HK-2 (cell line): Measurements from ENCODE around the gene BTLA.
"Not testable (repeated sequence)": the region's sequence is repeated elsewhere in the genome, so short reads cannot be mapped to it uniquely, and the experiment has no call there.

Source experiments
- DNase-seq: peaks from one replicate; pipeline ENCODE4 v3.0.0-alpha.2; 2018; ENCODE audit not compliant: unreplicated experiment

The BTLA gene

DNA sequence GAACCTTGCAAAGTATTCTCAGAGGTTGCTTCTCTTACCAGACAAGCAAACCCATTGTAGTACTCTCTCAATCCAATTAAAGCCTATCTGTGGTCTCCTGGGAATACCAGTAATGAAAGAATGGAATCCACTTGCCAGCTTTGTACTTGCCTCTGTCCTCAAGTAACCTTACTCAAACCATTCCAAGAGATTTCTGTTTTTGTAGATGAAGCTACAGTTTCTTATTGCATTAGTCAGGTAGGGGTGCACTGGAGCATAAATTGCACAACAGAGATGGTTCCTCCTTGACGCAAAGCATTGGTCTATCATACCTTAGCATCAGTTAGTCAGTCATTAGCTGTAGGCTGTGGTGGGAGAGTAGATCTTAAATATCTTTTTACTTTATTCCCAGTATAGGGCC is 52.9 kb downstream of the BTLA start:
- no peak for DNase-seq

DNA sequence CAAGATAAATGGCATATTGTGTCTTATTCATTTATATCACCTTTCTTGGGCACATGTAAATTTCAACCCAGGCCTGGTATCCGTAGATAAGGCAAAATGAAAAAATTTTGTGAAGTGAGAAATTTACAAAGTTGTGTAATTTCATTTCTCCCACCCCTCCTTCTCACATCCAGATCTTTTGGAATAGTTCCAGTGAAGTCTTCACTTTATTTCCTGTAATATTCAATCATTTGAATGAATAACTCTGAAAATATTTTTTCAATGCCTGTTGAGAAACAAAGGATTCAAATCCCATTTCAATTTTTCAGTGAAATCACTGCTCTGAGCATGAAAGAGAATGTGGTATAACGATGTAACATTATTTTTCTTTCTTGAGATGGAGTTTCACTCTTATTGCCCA is 53.4 kb downstream of the BTLA start:
- DNase-seq: no peak

DNA sequence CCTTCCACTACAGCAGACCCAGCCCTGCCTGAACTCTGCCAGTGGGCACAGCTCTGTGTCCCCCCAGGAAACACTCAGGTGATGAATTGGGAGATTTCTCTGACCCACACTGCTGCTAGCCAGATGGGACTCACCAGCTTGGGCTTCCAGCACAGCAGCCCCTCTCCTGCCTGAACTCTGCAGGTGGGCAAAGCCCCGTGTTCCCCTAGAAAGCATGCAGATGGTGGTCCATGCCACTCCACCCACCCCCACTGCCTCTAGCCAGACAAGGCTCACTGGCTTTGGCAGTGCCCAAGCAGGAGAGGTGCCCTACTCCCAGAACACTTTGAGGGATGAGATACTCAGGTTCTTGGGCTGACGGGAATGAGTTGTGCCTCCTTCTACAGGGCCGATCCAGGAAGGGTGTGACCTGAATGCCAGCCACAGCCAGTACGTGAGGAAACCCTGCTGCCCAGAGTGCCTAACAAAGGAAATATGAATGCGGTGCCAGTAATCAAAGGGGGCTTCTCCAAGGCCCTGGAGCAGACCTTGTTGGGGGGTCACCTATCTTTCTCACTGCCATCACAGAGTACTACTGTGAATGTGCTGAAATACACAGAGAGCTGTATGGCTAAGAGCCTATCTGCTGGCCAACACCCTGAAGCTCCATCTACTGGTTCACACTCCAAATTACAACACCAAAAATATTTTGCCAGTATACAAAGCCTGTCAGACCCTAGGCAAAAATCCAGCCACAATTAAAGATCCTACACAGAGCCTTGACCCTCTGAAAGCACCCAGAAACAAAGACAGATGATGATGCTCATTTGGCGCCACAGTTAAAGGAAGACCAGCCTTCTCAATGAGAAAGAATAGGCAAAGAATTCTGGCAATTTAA is 61.9 kb downstream of the BTLA start:
- no peak for DNase-seq

DNA sequence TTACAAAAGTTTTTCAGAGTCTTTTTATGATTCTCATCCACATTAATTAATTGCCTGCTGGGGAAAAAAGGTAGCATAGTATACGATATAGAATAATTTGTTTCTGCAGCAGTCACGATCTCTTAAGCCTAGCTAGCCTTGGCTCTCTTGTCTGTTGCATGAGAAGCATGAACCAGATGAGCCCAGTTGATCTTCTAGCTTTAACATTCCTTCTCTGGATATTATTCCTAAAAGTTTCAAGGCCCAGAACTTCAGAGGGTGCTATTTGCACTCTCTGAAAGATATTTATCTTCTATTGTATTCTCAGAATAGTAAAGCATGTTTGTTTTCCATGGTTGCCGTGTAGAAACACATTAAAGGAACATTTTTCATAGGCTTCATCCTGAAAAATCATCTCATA is 69.3 kb downstream of the BTLA start:
- DNase-seq: no peak

DNA sequence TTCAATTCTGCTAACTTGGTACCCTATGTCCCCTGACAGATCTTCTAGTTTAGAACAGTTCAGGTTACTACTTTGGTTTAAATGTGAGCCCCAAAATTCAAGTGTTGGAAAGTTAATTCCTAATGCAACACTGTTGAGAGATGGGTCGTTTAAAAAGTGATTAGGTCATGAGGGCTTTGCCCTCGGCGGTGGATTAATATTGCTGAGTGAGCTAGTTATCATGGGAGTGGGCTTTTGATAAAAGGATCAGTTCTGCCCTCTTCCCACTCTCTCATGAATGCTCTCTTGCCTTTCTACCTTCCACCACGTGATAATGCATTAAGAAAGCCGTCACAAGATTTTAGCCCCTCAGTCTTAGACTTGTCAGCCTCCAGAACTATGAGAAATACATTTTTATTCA is 72.1 kb downstream of the BTLA start:
- no peak for DNase-seq

DNA sequence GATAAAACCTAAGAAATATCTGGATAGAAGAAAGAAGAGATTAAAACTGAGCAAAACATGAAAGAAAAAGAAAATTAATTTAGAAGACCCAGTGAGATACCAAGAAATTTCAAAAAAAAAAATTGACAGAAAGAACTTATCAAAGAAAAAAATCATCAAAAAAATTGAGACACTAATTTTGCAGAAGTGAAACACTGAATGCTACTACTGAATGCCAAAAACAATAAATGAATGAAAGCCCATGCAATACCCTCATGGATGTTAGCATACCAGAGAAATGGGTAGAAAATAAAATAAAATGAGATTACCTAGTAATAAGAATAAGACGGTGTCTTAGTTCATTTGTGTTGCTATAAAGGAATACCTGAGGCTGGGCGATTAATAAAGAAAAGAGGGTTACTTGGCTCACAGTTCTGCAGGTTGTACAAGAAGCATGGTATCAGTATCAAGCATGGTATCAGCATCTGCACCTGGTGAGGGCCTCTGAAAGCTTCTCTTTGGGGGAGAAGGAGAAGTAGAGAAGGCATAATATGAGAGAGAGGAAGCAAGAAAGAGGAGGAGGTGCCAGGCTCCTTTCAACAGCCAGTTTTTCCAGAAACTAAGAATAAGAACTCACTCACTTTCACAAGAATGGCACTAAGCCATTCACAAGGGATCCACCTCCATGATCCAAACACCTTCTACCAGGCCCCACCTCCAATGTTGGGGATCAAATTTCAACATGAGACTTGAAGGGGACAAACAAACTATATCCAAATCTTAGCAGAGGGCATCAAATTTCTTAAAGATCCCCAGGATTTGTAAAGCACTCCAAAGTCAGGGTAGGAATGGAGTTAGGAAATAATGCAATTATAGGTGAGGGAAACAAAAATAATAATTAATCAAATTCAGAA is 73.2 kb downstream of the BTLA start:
- no peak for DNase-seq

DNA sequence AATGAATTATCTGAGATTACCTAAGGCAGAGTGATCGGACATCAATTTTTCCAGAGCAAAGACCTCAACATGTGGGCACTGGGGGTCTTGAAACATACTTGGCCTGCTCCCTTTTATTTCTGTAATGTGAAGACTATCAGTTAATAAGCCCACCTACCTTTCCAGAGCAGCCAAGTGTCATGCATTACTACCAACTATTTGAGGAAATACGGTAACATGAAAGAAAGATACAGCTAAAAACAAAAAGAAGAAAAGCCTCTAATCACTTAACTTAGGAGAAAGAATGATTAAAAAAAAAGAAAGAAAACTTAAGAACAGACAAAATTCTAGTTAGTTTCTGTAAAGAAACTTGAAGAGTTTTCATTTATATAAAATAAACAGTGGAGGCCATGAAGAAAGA is 73.9 kb downstream of the BTLA start:
- no peak for DNase-seq

DNA sequence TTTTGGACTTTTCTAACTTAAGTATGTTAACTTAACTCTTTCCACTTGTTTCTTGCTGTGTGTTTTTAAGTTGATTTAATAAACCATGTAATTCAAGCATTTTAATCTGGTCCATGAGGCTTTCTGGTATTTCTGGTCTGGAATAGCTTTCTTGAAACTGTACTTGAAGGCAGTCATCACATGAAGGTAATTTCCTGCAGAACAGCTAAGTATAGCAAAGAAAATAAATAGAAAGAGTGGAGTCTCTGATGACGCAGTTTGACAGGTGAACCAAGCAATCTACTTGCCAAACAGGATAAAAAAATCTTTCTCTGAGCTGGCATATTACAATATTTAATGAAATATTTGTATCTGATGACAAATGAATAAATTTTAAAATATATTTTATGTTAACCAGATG is 74.9 kb downstream of the BTLA start:
- no peak for DNase-seq

DNA sequence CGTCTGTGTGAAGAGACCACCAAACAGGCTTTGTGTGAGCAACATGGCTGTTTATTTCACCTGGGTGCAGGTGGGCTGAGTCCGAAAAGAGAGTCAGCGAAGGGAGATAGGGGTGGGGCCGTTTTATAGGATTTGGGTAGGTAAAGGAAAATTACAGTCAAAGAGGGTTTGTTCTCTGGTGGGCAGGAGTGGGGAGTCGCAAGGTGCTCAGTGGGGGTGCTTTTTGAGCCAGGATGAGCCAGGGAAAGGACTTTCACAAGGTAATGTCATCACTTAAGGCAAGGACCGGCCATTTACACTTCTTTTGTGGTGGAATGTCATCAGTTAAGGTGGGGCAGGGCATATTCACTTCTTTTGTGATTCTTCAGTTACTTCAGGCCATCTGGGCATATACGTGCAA is 76.4 kb downstream of the BTLA start:
- not testable (repeated sequence) for DNase-seq

DNA sequence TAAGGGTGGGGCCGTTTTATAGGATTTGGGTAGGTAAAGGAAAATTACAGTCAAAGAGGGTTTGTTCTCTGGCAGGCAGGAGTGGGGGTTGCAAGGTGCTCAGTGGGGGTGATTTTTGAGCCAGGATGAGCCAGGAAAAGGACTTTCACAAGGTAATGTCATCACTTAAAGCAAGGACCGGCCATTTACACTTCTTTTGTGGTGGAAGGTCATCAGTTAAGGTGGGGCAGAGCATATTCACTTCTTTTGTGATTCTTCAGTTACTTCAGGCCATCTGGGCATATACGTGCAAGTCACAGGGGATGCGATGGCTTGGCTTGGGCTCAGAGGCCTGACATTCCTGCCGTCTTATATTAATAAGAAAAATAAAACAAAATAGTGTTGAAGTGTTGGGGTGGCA is 80.7 kb downstream of the BTLA start:
- not testable (repeated sequence) for DNase-seq

DNA sequence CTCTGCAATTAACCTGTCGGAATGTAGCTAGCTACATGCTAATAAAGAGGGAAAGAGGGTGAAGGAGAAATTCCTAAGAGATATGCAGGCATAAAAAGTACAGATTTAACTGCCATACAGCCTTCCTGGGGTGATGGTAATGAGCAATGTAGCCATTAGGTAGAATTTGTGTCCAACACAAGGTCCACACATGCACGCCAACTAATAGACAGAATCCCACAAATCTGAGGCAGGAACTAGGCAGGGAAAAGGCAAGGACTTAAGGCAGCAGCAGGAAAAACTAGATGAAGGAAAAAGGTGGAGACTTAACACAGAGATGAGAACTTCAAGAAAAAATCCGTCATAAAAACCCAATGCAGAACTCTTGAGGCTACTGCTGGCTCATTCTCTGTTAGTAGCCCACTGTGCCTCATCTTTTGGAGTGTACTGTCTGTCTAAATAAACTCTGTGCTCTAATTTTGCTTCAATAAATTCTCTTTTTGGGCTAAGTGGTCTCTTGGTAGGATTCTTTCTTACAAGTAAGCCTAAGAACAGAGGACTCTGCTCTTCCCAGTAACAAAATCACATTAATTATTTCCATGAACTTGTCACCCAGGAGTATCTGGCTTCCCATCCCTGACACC is 81.5 kb downstream of the BTLA start:
- no peak for DNase-seq

DNA sequence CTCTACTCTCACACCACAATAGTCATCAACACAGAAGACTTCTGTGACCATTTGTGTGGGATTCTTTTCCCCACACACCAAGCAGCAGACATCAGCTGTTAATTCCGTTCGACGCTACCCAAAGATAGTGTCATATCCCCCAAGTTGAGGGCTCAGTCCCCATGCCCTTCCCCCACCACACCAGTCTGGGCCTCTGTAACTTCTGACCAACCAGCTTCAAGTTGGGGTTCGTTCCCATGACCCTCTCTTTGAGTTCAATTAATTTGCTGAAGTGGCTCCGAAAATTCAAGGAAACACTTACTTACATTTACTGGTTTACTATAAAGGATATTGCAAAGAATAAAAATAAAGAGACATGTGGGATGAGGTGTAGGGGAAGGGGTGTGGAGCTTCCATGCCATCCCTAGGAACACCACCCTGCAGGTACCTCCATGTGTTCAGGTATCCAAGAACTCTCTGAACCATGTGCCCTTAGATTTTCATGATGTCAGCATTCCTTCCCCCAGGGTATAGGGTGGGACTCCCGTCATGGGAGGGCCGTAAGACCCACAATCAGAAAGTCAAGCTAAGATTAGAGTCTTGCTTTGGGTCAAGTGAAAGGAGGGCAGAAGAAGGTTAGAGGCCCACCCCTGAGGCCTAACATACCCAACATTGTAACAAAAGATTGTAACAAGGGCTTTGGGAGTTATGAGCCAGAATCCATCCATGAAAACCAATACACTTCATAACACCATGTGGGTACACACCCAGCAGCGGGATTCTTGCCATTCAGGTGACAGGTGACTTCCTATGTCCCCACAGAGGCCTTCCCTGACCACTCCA is 82.7 kb downstream of the BTLA start:
- DNase-seq: no peak

DNA sequence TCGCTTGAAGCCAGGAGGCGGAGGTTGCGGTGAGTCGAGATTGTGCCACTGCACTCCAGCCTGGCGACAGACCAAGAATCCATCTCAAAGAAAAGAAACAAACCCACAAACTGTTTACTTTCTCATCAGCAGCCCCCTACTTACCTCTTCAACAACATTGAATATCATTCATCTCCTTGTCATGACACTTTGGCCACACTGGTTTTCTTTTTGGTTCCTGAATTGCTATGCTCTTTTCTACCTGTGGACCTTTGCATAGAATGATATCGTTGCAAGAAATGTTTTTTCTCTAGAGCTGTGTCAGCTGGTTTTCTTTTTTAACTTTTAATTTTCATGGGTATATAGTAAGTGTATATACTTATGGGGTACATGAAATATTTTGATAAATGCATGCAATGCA is 83.9 kb downstream of the BTLA start:
- no peak for DNase-seq
